Kidney (tissue), 14 donors: ENCODE data around the gene CCDC69. TPM values are rescaled to one million over a fixed set of nuclear protein-coding genes. Genes with fewer than 3 reads are reported as not detected.

Source experiments
- DNase-seq, 5 donors: peaks; one replicate each; pipeline ENCODE4 v3.0.0-alpha.2; 2013 to 2020
- FAIRE-seq: peaks from 2 replicates; lab custom pipeline; 2012; peaks lifted over from hg19 to GRCh38; lab: Jason Lieb, UNC
- H3K27ac ChIP-seq, 2 donors: one replicate each; pipeline ENCODE4 v1.7.0; 2013; ENCODE audit warnings: low read depth in 2 of 2, low read length in 2 of 2, inconsistent platforms in 1 of 2
- H3K27me3 ChIP-seq: one replicate; pipeline ENCODE4 v1.7.1; 2013; ENCODE audit warnings: low read length, inconsistent platforms; ENCODE audit not compliant: control insufficient read depth, insufficient read depth
- H3K36me3 ChIP-seq, 3 donors: one replicate each; pipeline versions ENCODE4 v1.7.0 to v1.7.1; 2013; ENCODE audit warnings: low read length in 3 of 3, control low read depth in 1 of 3, inconsistent platforms in 1 of 3; ENCODE audit not compliant: insufficient read depth in 3 of 3, control insufficient read depth in 2 of 3
- H3K4me1 ChIP-seq, 3 donors: one replicate each; pipeline versions ENCODE4 v1.7.0 to v1.7.1; 2013; ENCODE audit warnings: low read length in 3 of 3, inconsistent platforms in 1 of 3, low read depth in 1 of 3; ENCODE audit not compliant: control insufficient read depth in 2 of 3, insufficient read depth in 2 of 3
- H3K4me3 ChIP-seq, 3 donors: one replicate each; pipeline versions ENCODE4 v1.7.0 to v1.8.1; 2013; ENCODE audit warnings: low read length in 3 of 3, control low read depth in 1 of 3, inconsistent platforms in 1 of 3
- H3K9ac ChIP-seq, 3 donors: one replicate each; pipeline versions ENCODE4 v1.7.0 to v1.7.1; 2013; ENCODE audit warnings: low read length in 3 of 3, control low read depth in 1 of 3, inconsistent platforms in 1 of 3
- H3K9me3 ChIP-seq, 3 donors: one replicate each; pipeline versions ENCODE4 v1.7.0 to v1.7.1; 2013; ENCODE audit warnings: low read length in 3 of 3, control low read depth in 1 of 3, inconsistent platforms in 1 of 3; ENCODE audit not compliant: control insufficient read depth in 2 of 3, insufficient read depth in 1 of 3
- intact Hi-C: fragments of 100-400 bp; cut with DNase I; formaldehyde crosslinking; loops from one replicate; pipeline ENCODE4 v1.11.1; 2022
- polyA plus RNA-seq: library from polyadenylated mRNA; stranded (reverse); fragments of 350-450 nt; fragmentation: Illumina TruSeq; extraction: RNeasy Lipid Tissue Mini Kit (QIAGEN cat#74804); gene quantifications from one replicate; pipeline ENCODE4 v1.2.3, GENCODE V29; 2014; ENCODE audit warnings: low read depth, low replicate concordance; ENCODE audit not compliant: insufficient read depth
- total RNA-seq: library from RNA; stranded (reverse); fragmentation: NEBNext Ultra II Directional; extraction: Animal tissue kit (Norgen Biotek cat#: 25700); gene quantifications from one replicate; pipeline ENCODE4 v1.2.1, GENCODE V29; 2021
- TF ChIP-seq, protein P1 (sequence below): IDR thresholded peaks from 3 replicates; pipeline ENCODE4 v1.5.1; 2012; ENCODE audit warnings: mild to moderate bottlenecking, moderate library complexity, borderline replicate concordance; ENCODE audit not compliant: insufficient read depth; ENCODE audit errors: extremely low read depth
- donor health status: control.
- donor health status: control.
- donor health status: control.
- donor health status: control.
- donor health status: control.
- donor health status: DM: yes; HTN: yes; CAD: no.
- donor health status: Normal renal cell carcinoma (clear cell type).

Gene CCDC69
- total and polyA plus RNA-seq, 2 donors from 2014 or later = 11.1 to 22.8 TPM

DNA sequence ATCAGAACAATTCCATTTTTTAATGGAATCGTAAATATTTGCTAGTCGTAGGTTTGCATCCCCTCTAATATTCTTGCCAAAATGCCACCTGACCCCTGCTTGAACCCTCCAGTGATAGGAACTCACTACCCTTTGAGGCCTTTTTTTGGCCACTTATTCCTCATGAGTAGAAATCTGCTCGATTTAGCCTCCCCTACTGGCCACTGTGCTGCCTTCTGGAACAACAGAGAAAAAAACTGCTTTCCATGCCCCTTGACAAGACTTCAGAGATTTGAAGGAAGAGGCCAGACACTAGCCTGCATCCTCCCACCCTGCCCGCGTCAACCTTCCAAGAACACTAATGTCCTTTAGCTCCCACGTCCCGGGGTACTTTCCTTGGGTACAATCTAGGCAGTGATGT, 4.1 kb downstream of the CCDC69 start:
- no peak overlapping the region for H3K4me3 ChIP-seq
- FAIRE-seq (no peak), DNase-seq (no peak)
- no peak overlapping the region for H3K27ac ChIP-seq
- TF ChIP-seq, protein P1, sequence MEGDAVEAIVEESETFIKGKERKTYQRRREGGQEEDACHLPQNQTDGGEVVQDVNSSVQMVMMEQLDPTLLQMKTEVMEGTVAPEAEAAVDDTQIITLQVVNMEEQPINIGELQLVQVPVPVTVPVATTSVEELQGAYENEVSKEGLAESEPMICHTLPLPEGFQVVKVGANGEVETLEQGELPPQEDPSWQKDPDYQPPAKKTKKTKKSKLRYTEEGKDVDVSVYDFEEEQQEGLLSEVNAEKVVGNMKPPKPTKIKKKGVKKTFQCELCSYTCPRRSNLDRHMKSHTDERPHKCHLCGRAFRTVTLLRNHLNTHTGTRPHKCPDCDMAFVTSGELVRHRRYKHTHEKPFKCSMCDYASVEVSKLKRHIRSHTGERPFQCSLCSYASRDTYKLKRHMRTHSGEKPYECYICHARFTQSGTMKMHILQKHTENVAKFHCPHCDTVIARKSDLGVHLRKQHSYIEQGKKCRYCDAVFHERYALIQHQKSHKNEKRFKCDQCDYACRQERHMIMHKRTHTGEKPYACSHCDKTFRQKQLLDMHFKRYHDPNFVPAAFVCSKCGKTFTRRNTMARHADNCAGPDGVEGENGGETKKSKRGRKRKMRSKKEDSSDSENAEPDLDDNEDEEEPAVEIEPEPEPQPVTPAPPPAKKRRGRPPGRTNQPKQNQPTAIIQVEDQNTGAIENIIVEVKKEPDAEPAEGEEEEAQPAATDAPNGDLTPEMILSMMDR = peak; percentile 2
- H3K9me3 ChIP-seq = no peaks in the 10 kb centered on the region
- no peaks in the 10 kb centered on the region for H3K36me3 ChIP-seq
- no peak overlapping the region for H3K9ac ChIP-seq
- intact Hi-C loops = no loop called here
- no peaks in the 10 kb centered on the region for H3K27me3 ChIP-seq
- H3K4me1 ChIP-seq = peaks cover 0 to 8% (median 0%) of the 10 kb centered on the region in 3 donors

DNA sequence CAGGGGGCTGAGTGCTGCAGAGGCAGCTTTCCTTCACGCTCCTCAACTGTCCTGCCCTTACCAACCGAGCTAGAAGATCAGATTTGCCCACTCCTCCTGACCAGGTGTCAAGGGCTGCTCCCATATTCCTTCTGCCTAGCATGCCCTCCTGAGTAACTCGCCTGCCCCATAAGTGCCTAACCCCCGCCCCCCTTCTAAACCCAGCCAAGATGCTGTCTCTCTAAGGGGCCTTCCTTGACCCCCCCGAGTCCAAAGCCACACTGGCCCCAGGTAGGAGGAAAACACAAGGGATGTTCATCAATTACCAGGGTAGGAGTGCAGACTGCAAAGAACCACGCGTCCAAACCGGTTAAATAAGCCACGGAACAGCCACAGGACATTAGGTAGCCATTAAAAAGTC, 4.8 kb downstream of the CCDC69 start:
- Histone ChIP-seq H3K4me3 (no peak overlapping the region), H3K4me1 (peaks cover 0 to 8% (median 0%) of the 10 kb centered on the region in 3 donors), H3K27ac (no peak overlapping the region), H3K36me3 (no peaks in the 10 kb centered on the region), H3K9me3 (no peaks in the 10 kb centered on the region), H3K27me3 (no peaks in the 10 kb centered on the region), H3K9ac (no peak overlapping the region)
- TF ChIP-seq, protein P1 = no peak
- FAIRE-seq = no peak
- DNase-seq = no peak
- intact Hi-C loops = no loop called here

DNA sequence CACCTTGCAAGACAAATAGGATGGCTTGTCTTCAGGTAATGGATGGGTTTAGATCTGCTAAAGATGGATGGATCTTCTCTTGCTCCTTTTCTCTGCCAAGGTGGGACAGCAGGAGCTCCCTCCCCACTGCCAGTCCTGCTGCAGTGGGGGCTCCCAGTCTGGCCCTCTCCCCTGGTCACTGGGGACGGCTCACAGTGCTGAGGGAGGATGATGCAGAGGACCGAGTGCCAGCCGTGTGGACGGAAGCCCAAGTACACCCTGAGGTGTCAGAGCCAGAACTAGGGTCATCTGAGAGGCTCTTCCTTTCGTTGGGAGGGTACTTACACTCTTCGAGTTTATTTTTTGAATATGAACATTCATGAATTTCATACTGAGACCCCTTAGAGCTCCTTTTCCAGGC, 5.7 kb downstream of the CCDC69 start:
- Histone ChIP-seq H3K36me3 (no peaks in the 10 kb centered on the region), H3K27me3 (no peaks in the 10 kb centered on the region), H3K9ac (no peak overlapping the region), H3K27ac (no peak overlapping the region), H3K9me3 (no peaks in the 10 kb centered on the region), H3K4me3 (no peak overlapping the region), H3K4me1 (peaks cover 0 to 5% (median 0%) of the 10 kb centered on the region in 3 donors)
- DNase-seq = no peak
- TF ChIP-seq, protein P1 = no peak
- FAIRE-seq = no peak
- intact Hi-C loops = no loop called here

DNA sequence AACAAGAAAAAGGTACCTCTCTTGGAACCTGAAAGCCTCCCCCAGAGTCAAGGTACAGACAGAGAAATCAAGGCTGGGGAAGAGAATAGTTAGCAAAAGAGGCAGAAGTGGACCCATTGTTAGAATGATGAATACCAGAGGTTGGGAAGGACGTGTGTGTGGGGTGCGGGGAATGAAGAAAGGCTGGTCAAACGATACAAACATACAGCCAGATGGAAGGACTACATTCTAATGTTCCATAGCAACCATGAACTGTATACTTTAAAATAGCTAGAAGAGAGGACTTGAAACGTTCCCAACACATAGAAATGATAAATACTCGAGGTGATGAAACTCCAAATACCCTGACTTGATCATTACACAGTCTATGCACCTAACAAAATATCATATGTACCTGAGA, 7.1 kb downstream of the CCDC69 start:
- Histone ChIP-seq H3K4me1 (peaks cover 0 to 3% (median 0%) of the 10 kb centered on the region in 3 donors), H3K9me3 (no peaks in the 10 kb centered on the region), H3K27ac (no peak overlapping the region), H3K4me3 (no peak overlapping the region), H3K9ac (no peak overlapping the region), H3K27me3 (no peaks in the 10 kb centered on the region), H3K36me3 (no peaks in the 10 kb centered on the region)
- FAIRE-seq = no peak
- intact Hi-C loops = no loop called here
- TF ChIP-seq, protein P1 = no peak
- no peak for DNase-seq
